ENCODE results near the gene HNF1A.

HNF1A gene

DNA sequence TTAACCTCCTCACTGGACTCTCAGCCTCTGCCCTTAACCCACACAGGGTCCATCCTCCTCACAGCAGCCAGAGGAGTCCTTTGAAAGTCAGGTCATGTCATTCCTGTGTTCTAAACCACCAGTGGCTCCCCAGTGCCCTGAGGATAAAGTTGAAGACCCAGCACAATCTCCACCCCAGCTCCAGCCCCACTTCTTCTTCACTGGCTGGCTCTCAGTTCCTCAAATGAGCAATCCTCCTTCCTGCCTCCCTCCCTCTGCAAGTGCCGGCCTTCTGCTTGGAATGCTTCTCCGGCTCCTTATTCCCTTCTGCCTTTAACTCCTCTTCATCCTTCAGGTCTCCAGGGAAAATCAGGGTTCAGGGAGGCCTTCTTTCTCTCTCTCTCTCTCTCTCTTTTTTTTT lies 42.1 kb upstream of the HNF1A start:
- TF ChIP-seq GABPA (IDR thresholded peaks at IDR 0.05; ENCODE audit: low read depth) (no peak), SPI1 (IDR thresholded peaks at IDR 0.05; ENCODE audit: borderline replicate concordance, low read depth) (peak; percentile 87)
- peak; percentile 25 to 56 for DNase-seq (ENCODE audit: low read depth in 1 of 2, low spot score in 1 of 2)
- Histone ChIP-seq H3K4me3 (replicated peaks; ENCODE audit: insufficient read depth, low read length) (no peak overlapping the region), H3K27ac (replicated peaks) (no peak overlapping the region), H3K27me3 (ENCODE audit: insufficient read depth, poor library complexity, severe bottlenecking) (no peaks in the 10 kb centered on the region)

GRCh38 chr12:120938496-120938895 lies 39.8 kb upstream of the HNF1A start:
- TF ChIP-seq POLR2AphosphoS5 (IDR thresholded peaks at IDR 0.05; ENCODE audit: low read depth): no peak
- TF ChIP-seq, protein P1, sequence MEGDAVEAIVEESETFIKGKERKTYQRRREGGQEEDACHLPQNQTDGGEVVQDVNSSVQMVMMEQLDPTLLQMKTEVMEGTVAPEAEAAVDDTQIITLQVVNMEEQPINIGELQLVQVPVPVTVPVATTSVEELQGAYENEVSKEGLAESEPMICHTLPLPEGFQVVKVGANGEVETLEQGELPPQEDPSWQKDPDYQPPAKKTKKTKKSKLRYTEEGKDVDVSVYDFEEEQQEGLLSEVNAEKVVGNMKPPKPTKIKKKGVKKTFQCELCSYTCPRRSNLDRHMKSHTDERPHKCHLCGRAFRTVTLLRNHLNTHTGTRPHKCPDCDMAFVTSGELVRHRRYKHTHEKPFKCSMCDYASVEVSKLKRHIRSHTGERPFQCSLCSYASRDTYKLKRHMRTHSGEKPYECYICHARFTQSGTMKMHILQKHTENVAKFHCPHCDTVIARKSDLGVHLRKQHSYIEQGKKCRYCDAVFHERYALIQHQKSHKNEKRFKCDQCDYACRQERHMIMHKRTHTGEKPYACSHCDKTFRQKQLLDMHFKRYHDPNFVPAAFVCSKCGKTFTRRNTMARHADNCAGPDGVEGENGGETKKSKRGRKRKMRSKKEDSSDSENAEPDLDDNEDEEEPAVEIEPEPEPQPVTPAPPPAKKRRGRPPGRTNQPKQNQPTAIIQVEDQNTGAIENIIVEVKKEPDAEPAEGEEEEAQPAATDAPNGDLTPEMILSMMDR (IDR thresholded peaks at IDR 0.05; ENCODE audit: insufficient read depth, low read length): no peak
- TF ChIP-seq GABPA (IDR thresholded peaks at IDR 0.05; ENCODE audit: low read depth): no peak
- TF ChIP-seq, protein P2, sequence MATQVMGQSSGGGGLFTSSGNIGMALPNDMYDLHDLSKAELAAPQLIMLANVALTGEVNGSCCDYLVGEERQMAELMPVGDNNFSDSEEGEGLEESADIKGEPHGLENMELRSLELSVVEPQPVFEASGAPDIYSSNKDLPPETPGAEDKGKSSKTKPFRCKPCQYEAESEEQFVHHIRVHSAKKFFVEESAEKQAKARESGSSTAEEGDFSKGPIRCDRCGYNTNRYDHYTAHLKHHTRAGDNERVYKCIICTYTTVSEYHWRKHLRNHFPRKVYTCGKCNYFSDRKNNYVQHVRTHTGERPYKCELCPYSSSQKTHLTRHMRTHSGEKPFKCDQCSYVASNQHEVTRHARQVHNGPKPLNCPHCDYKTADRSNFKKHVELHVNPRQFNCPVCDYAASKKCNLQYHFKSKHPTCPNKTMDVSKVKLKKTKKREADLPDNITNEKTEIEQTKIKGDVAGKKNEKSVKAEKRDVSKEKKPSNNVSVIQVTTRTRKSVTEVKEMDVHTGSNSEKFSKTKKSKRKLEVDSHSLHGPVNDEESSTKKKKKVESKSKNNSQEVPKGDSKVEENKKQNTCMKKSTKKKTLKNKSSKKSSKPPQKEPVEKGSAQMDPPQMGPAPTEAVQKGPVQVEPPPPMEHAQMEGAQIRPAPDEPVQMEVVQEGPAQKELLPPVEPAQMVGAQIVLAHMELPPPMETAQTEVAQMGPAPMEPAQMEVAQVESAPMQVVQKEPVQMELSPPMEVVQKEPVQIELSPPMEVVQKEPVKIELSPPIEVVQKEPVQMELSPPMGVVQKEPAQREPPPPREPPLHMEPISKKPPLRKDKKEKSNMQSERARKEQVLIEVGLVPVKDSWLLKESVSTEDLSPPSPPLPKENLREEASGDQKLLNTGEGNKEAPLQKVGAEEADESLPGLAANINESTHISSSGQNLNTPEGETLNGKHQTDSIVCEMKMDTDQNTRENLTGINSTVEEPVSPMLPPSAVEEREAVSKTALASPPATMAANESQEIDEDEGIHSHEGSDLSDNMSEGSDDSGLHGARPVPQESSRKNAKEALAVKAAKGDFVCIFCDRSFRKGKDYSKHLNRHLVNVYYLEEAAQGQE (IDR thresholded peaks at IDR 0.05; ENCODE audit: insufficient replicate concordance, low read depth): no peak
- TF ChIP-seq SPI1 (IDR thresholded peaks at IDR 0.05; ENCODE audit: borderline replicate concordance, low read depth): no peak
- no peaks in the 10 kb centered on the region for H3K27me3 ChIP-seq (ENCODE audit: insufficient read depth, poor library complexity, severe bottlenecking)

GRCh38 chr12:120939523-120939922 lies 38.8 kb upstream of the HNF1A start:
- DNase-seq (ENCODE audit: low read depth in 1 of 2, low spot score in 1 of 2): peak; percentile 58 to 88
- no peaks in the 10 kb centered on the region for H3K27me3 ChIP-seq (ENCODE audit: insufficient read depth, poor library complexity, severe bottlenecking)
- no peak overlapping the region; the same call in 1 of the 2 replicates for H3K27ac ChIP-seq (replicated peaks)
- peak; percentile 97 for TF ChIP-seq SPI1 (IDR thresholded peaks at IDR 0.05; ENCODE audit: borderline replicate concordance, low read depth)
- TF ChIP-seq, protein P2 (IDR thresholded peaks at IDR 0.05; ENCODE audit: insufficient replicate concordance, low read depth): no peak
- TF ChIP-seq, protein P1 (IDR thresholded peaks at IDR 0.05; ENCODE audit: insufficient read depth, low read length): no peak
- no peak overlapping the region for H3K4me3 ChIP-seq (replicated peaks; ENCODE audit: insufficient read depth, low read length)

More at GRCh38 chr12:120938496-120938895, 39.8 kb upstream of the HNF1A start:
- 0 out of 2 replicates have a peak overlapping the region, but pooled peaks have one; percentile 3 for H3K27ac ChIP-seq (replicated peaks)
- H3K4me3 ChIP-seq (replicated peaks; ENCODE audit: insufficient read depth, low read length): no peak overlapping the region
- DNase-seq (ENCODE audit: low read depth in 1 of 2, low spot score in 1 of 2): no peak

GRCh38 chr12:120940006-120940405 lies 38.3 kb upstream of the HNF1A start:
- TF ChIP-seq GABPA (IDR thresholded peaks at IDR 0.05; ENCODE audit: low read depth): no peak
- TF ChIP-seq, protein P1 (IDR thresholded peaks at IDR 0.05; ENCODE audit: insufficient read depth, low read length): no peak
- TF ChIP-seq, protein P2 (IDR thresholded peaks at IDR 0.05; ENCODE audit: insufficient replicate concordance, low read depth): no peak
- TF ChIP-seq SPI1 (IDR thresholded peaks at IDR 0.05; ENCODE audit: borderline replicate concordance, low read depth): no peak; the same call in 1 of the 2 replicates
- no peak for TF ChIP-seq POLR2AphosphoS5 (IDR thresholded peaks at IDR 0.05; ENCODE audit: low read depth)
- peak; percentile 41 to 49 for DNase-seq (ENCODE audit: low read depth in 1 of 2, low spot score in 1 of 2)
- H3K4me3 ChIP-seq (replicated peaks; ENCODE audit: insufficient read depth, low read length): no peak overlapping the region
- no peaks in the 10 kb centered on the region for H3K27me3 ChIP-seq (ENCODE audit: insufficient read depth, poor library complexity, severe bottlenecking)
- H3K27ac ChIP-seq (replicated peaks): peak overlapping the region; percentile 40

All from HL-60 (cell line).